ENCODE results near the gene PATL1.

Gene PATL1

GRCh38 chr11:59610289-59610688 lies 58.5 kb downstream of the PATL1 start:
- no peak for DNase-seq (ENCODE audit: low read depth, low spot score)
- no peak overlapping the region for H3K4me3 ChIP-seq (ENCODE audit: low read depth, low read length)
- TF ChIP-seq CTCF (IDR thresholded peaks at IDR 0.05; ENCODE audit: low read depth, low read length) = no peak
- in situ Hi-C loops (cut with HindIII; ENCODE audit: low sequenced_read_pairs) = no loop called here

GRCh38 chr11:59607703-59608454 lies 61.0 kb downstream of the PATL1 start:
- H3K4me3 ChIP-seq (ENCODE audit: low read depth, low read length) = no peak overlapping the region
- TF ChIP-seq CTCF (IDR thresholded peaks at IDR 0.05; ENCODE audit: low read depth, low read length) = no peak
- DNase-seq (ENCODE audit: low read depth, low spot score) = no peak
- in situ Hi-C loops (cut with HindIII; ENCODE audit: low sequenced_read_pairs) = no loop called here

- in situ Hi-C loops (cut with HindIII; ENCODE audit: low sequenced_read_pairs) = no loop called here
- DNase-seq (ENCODE audit: low read depth, low spot score) = no peak
- no peak for TF ChIP-seq CTCF (IDR thresholded peaks at IDR 0.05; ENCODE audit: low read depth, low read length)
- H3K4me3 ChIP-seq (ENCODE audit: low read depth, low read length) = no peak overlapping the region
These were observed 66.4 kb downstream of the PATL1 start for GRCh38 chr11:59602432-59602831.

- no peak for DNase-seq (ENCODE audit: low read depth, low spot score)
- no peak for TF ChIP-seq CTCF (IDR thresholded peaks at IDR 0.05; ENCODE audit: low read depth, low read length)
- in situ Hi-C loops (cut with HindIII; ENCODE audit: low sequenced_read_pairs) = no loop called here
- H3K4me3 ChIP-seq (ENCODE audit: low read depth, low read length) = no peak overlapping the region
These were observed 67.0 kb downstream of the PATL1 start for GRCh38 chr11:59601788-59602187.

GRCh38 chr11:59600636-59601035 lies 68.2 kb downstream of the PATL1 start:
- DNase-seq (ENCODE audit: low read depth, low spot score) = no peak
- in situ Hi-C loops (cut with HindIII; ENCODE audit: low sequenced_read_pairs) = no loop called here
- TF ChIP-seq CTCF (IDR thresholded peaks at IDR 0.05; ENCODE audit: low read depth, low read length) = no peak
- H3K4me3 ChIP-seq (ENCODE audit: low read depth, low read length) = no peak overlapping the region

- no peak overlapping the region for H3K4me3 ChIP-seq (ENCODE audit: low read depth, low read length)
- DNase-seq (ENCODE audit: low read depth, low spot score) = no peak
- in situ Hi-C loops (cut with HindIII; ENCODE audit: low sequenced_read_pairs) = no loop called here
- no peak for TF ChIP-seq CTCF (IDR thresholded peaks at IDR 0.05; ENCODE audit: low read depth, low read length)
These were observed 68.6 kb downstream of the PATL1 start for GRCh38 chr11:59600234-59600633.

Data from astrocyte of the spinal cord (primary cell).